ENCODE measurements around the gene CNGB1. TPM values are rescaled to one million over a fixed set of nuclear protein-coding genes. Genes with fewer than 3 reads are reported as not detected.

The CNGB1 gene
- total RNA-seq, 3 donors from 2014 or later (not counting 1 experiment from before 2014, with no cell fraction given) = not detected

GRCh38 chr16:57997176-57997527 is 26.2 kb upstream of the CNGB1 start:
- no peak for ATAC-seq
- peak overlapping the region; percentile 86 to 93 for H3K27ac Mint-ChIP-seq
- intact Hi-C loops (cut with micrococcal nuclease) = no loop called here
- WGBS (ENCODE audit: insufficient coverage) = 97% methylated on average over 35 of the region's 35 CpGs
- H3K4me1 Mint-ChIP-seq = peaks cover 38 to 60% of the 10 kb centered on the region in 2 donors
- peak overlapping the region; percentile 92 for H3K4me3 Mint-ChIP-seq
- H3K9me3 ChIP-seq (ENCODE audit: control insufficient read depth, insufficient read depth, low read length) = no peaks in the 10 kb centered on the region
- H3K27me3 Mint-ChIP-seq (ENCODE audit: low read depth in 2 of 2) = no peaks in the 10 kb centered on the region
- peaks cover 5% of the 10 kb centered on the region for H3K36me3 Mint-ChIP-seq
- H3K27me3 ChIP-seq (ENCODE audit: control insufficient read depth, insufficient read depth, low read length) = no peaks in the 10 kb centered on the region
- no peak overlapping the region for H3K4me3 ChIP-seq (ENCODE audit: low read length)
- no peak overlapping the region for H3K27ac ChIP-seq (ENCODE audit: low read length)
- H3K9me3 Mint-ChIP-seq = no peaks in the 10 kb centered on the region
- H3K36me3 ChIP-seq (ENCODE audit: control insufficient read depth, insufficient read depth, low read length) = peaks cover 39% of the 10 kb centered on the region
- H3K4me1 ChIP-seq (ENCODE audit: control insufficient read depth, insufficient read depth, low read length) = peaks cover 83% of the 10 kb centered on the region
- no peak for TF ChIP-seq CTCF (IDR thresholded peaks at IDR 0.05)
- DNase-seq = no peak

- no peak overlapping the region for H3K4me3 ChIP-seq (ENCODE audit: low read length)
- ATAC-seq (no peak), DNase-seq (no peak)
- H3K4me1 ChIP-seq (ENCODE audit: control insufficient read depth, insufficient read depth, low read length) = peaks cover 77% of the 10 kb centered on the region
- H3K9me3 ChIP-seq (ENCODE audit: control insufficient read depth, insufficient read depth, low read length) = no peaks in the 10 kb centered on the region
- intact Hi-C loops (cut with micrococcal nuclease) = no loop called here
- no peaks in the 10 kb centered on the region for H3K27me3 ChIP-seq (ENCODE audit: control insufficient read depth, insufficient read depth, low read length)
- H3K36me3 ChIP-seq (ENCODE audit: control insufficient read depth, insufficient read depth, low read length) = peaks cover 39% of the 10 kb centered on the region
- Mint-ChIP-seq H3K4me3 (no peak overlapping the region), H3K4me1 (peaks cover 32 to 55% of the 10 kb centered on the region in 2 donors), H3K27me3 (ENCODE audit: low read depth in 2 of 2) (no peaks in the 10 kb centered on the region), H3K36me3 (peaks cover 5% of the 10 kb centered on the region), H3K9me3 (no peaks in the 10 kb centered on the region), H3K27ac (no peak overlapping the region)
- no peak overlapping the region for H3K27ac ChIP-seq (ENCODE audit: low read length)
- 98% methylated on average over 62 of the region's 62 CpGs for WGBS (ENCODE audit: insufficient coverage)
- no peak for TF ChIP-seq CTCF (IDR thresholded peaks at IDR 0.05)
Measured at GRCh38 chr16:57996406-57997175, 25.7 kb upstream of the CNGB1 start.

- WGBS (ENCODE audit: insufficient coverage) = 96% methylated on average over 18 of the region's 18 CpGs
Measured at GRCh38 chr16:57995721-57996405, 24.9 kb upstream of the CNGB1 start.

More at GRCh38 chr16:57995721-57996405, 24.9 kb upstream of the CNGB1 start:
- peaks cover 5% of the 10 kb centered on the region for H3K36me3 Mint-ChIP-seq
- DNase-seq (no peak), ATAC-seq (no peak)
- Histone ChIP-seq H3K4me1 (ENCODE audit: control insufficient read depth, insufficient read depth, low read length) (peaks cover 72% of the 10 kb centered on the region), H3K9me3 (ENCODE audit: control insufficient read depth, insufficient read depth, low read length) (no peaks in the 10 kb centered on the region), H3K4me3 (ENCODE audit: low read length) (no peak overlapping the region), H3K27ac (ENCODE audit: low read length) (peak overlapping the region; percentile 27), H3K27me3 (ENCODE audit: control insufficient read depth, insufficient read depth, low read length) (no peaks in the 10 kb centered on the region), H3K36me3 (ENCODE audit: control insufficient read depth, insufficient read depth, low read length) (peaks cover 39% of the 10 kb centered on the region)
- intact Hi-C loops (cut with micrococcal nuclease) = no loop called here
- peak overlapping the region; percentile 72 to 79 for H3K27ac Mint-ChIP-seq
- H3K4me3 Mint-ChIP-seq = no peak overlapping the region
- no peaks in the 10 kb centered on the region for H3K27me3 Mint-ChIP-seq (ENCODE audit: low read depth in 2 of 2)
- peaks cover 32 to 50% of the 10 kb centered on the region in 2 donors for H3K4me1 Mint-ChIP-seq
- H3K9me3 Mint-ChIP-seq = no peaks in the 10 kb centered on the region
- TF ChIP-seq CTCF (IDR thresholded peaks at IDR 0.05) = no peak

All from natural killer cell (primary cell).